HepG2 (cell line): Measurements from ENCODE around the gene TRIO. TPM values are rescaled to one million over a fixed set of nuclear protein-coding genes. Genes with fewer than 3 reads are reported as not detected.

ENCODE experiments used
- ATAC-seq: fragments of 200-7000 bp; cut with Tn5 transposase; 3 replicates; pipeline ENCODE4 v1.9.1; 2020; ENCODE audit warnings: mild to moderate bottlenecking, moderate library complexity
- BruUV-seq: library from RNA; stranded (reverse); fragments of 400-500 nt; replicated peaks from 2 replicates; lab custom pipeline; 2021; lab: Mats Ljungman, UMichigan
- CTCF ChIA-PET: fragments of 300-600 bp; formaldehyde crosslinking; extraction: SDS; loops from one replicate; lab custom pipeline; 2021; ENCODE audit warnings: low total read pairs, inconsistent platforms, low intra/inter-chr PET ratio; lab: Yijun Ruan, JAX
- POLR2A ChIA-PET: fragments of 350-600 bp; sonication (Branson Sonifier 250); formaldehyde crosslinking; loops from one replicate; lab custom pipeline; 2020; ENCODE audit warnings: antibody characterized with exemption, inconsistent platforms; lab: Yijun Ruan, JAX
- DNase-seq: peaks from one replicate; pipeline ENCODE4 v3.0.0-alpha.2; 2015; ENCODE audit warnings: low spot score
- FAIRE-seq: peaks from 3 replicates; lab custom pipeline; 2011; peaks lifted over from hg19 to GRCh38; lab: Jason Lieb, UNC
- H2AFZ ChIP-seq: one replicate; pipeline ENCODE4 v1.6.1; 2011; ENCODE audit warnings: low read length, inconsistent platforms
- H3K27ac ChIP-seq: fragments of 300-600 bp; 3 replicates; pipeline ENCODE4 v1.8.0; 2011; ENCODE audit warnings: mixed run types, mild to moderate bottlenecking, mixed read lengths, low read length, inconsistent platforms; ENCODE audit not compliant: insufficient read depth; ENCODE audit errors: extremely low read length
- H3K27me3 ChIP-seq, 2 experiments: fragments of 200-600 bp in 1 of 2; 2 replicates in 1 of 2; 3 replicates in 1 of 2; pipeline versions ENCODE4 v1.6.0 to v1.8.0; 2011; ENCODE audit warnings: low read length in 2 of 2, mild to moderate bottlenecking in 2 of 2, moderate library complexity in 2 of 2, inconsistent platforms in 1 of 2; ENCODE audit not compliant: insufficient read depth in 2 of 2, control insufficient read depth in 1 of 2
- H3K36me3 ChIP-seq, 2 experiments: fragments of 200-600 bp in 1 of 2; replicated peaks in 1 of 2; 2 replicates in 1 of 2; 3 replicates in 1 of 2; pipeline versions ENCODE4 v1.5.1 to v1.8.0; 2011; ENCODE audit warnings: low read length in 2 of 2, inconsistent platforms in 1 of 2; ENCODE audit not compliant: insufficient read depth in 2 of 2, control insufficient read depth in 1 of 2
- H3K4me1 ChIP-seq: 2 replicates; pipeline ENCODE4 v1.5.1; 2012; ENCODE audit warnings: low read length, inconsistent platforms; ENCODE audit not compliant: insufficient read depth
- H3K4me2 ChIP-seq: 2 replicates; pipeline ENCODE4 v1.6.0; 2011; ENCODE audit warnings: low read depth, low read length, inconsistent platforms
- H3K4me3 ChIP-seq, 3 experiments: fragments of 200-600 bp in 1 of 3; sonication (generic), shearing (Covaris generic) in 1 of 3; replicated peaks in 1 of 3; 2 replicates each; pipeline ENCODE4 v1.5.1; 2011 to 2016; ENCODE audit warnings: low read length in 3 of 3, inconsistent platforms in 2 of 3, low read depth in 2 of 3, mild to moderate bottlenecking in 2 of 3, control low read depth in 1 of 3, mixed read lengths in 1 of 3; ENCODE audit not compliant: insufficient read depth in 1 of 3
- H3K79me2 ChIP-seq: one replicate; pipeline ENCODE4 v1.6.1; 2011; ENCODE audit warnings: low read length, inconsistent platforms; ENCODE audit not compliant: insufficient read depth
- H3K9ac ChIP-seq: 2 replicates; pipeline ENCODE4 v1.6.0; 2011; ENCODE audit warnings: mild to moderate bottlenecking, low read depth, low read length, inconsistent platforms; ENCODE audit not compliant: insufficient read depth
- H3K9me3 ChIP-seq: 2 replicates; pipeline ENCODE4 v1.5.1; 2012; ENCODE audit warnings: mild to moderate bottlenecking, low read length
- H4K20me1 ChIP-seq: 2 replicates; pipeline ENCODE4 v1.6.0; 2011; ENCODE audit warnings: inconsistent platforms, mild to moderate bottlenecking, low read length, moderate library complexity; ENCODE audit not compliant: insufficient read depth
- AKNA ChIP-seq: sonication (generic); formaldehyde crosslinking; IDR thresholded peaks from 2 replicates; pipeline ENCODE4 v1.4.0; 2020; ENCODE audit warnings: missing genetic modification reagents, borderline replicate concordance
- FOSL2 ChIP-seq: sonication (generic); formaldehyde crosslinking; IDR thresholded peaks from 2 replicates; pipeline ENCODE4 v1.4.0; 2020; ENCODE audit warnings: missing genetic modification reagents
- KDM1A ChIP-seq: IDR thresholded peaks from 2 replicates; pipeline ENCODE4 v1.6.1; 2016; ENCODE audit warnings: missing compliant biosample characterization
- MAF1 ChIP-seq: sonication (generic); formaldehyde crosslinking; IDR thresholded peaks from 2 replicates; pipeline ENCODE4 v1.5.0; 2020; ENCODE audit warnings: missing genetic modification reagents, borderline replicate concordance
- MTA3 ChIP-seq: sonication (generic); formaldehyde crosslinking; IDR thresholded peaks from 2 replicates; pipeline ENCODE4 v1.4.0; 2020; ENCODE audit warnings: missing genetic modification reagents
- MXD4 ChIP-seq: IDR thresholded peaks from 2 replicates; pipeline ENCODE4 v1.6.1; 2016; ENCODE audit warnings: mild to moderate bottlenecking, missing biosample characterization, missing genetic modification reagents
- NFE2 ChIP-seq: sonication (generic); formaldehyde crosslinking; IDR thresholded peaks from 2 replicates; pipeline ENCODE4 v1.4.0; 2020; ENCODE audit warnings: missing genetic modification reagents
- PAWR ChIP-seq: sonication (generic); formaldehyde crosslinking; IDR thresholded peaks from 2 replicates; pipeline ENCODE4 v1.4.0; 2020; ENCODE audit warnings: missing genetic modification reagents, mild to moderate bottlenecking, borderline replicate concordance
- RFX1 ChIP-seq: fragments of 450-650 bp; IDR thresholded peaks from 2 replicates; pipeline ENCODE4 v1.6.1; 2017
- RNF2 ChIP-seq: fragments of 450-650 bp; conservative IDR thresholded peaks from 2 replicates; pipeline ENCODE4 v1.6.1; 2016; ENCODE audit warnings: low read depth
- SP140L ChIP-seq: sonication (generic); formaldehyde crosslinking; IDR thresholded peaks from 2 replicates; pipeline ENCODE4 v1.4.0; 2020; ENCODE audit warnings: missing genetic modification reagents, borderline replicate concordance
- SUZ12 ChIP-seq: fragments of 150-350 bp; IDR thresholded peaks from 2 replicates; pipeline ENCODE4 v1.6.1; 2014; ENCODE audit warnings: low read depth, low read length
- ZFY ChIP-seq: sonication (generic); formaldehyde crosslinking; IDR thresholded peaks from 2 replicates; pipeline ENCODE4 v1.4.0; 2020; ENCODE audit warnings: missing genetic modification reagents
- ZNF260 ChIP-seq: sonication (generic); formaldehyde crosslinking; IDR thresholded peaks from 2 replicates; pipeline ENCODE4 v1.4.0; 2020; ENCODE audit warnings: missing genetic modification reagents, low read depth, mild to moderate bottlenecking, borderline replicate concordance
- ZNF382 ChIP-seq: sonication (generic); formaldehyde crosslinking; IDR thresholded peaks from 2 replicates; pipeline ENCODE4 v1.5.0; 2020; ENCODE audit warnings: missing genetic modification reagents, mild to moderate bottlenecking, borderline replicate concordance
- ZNF530 ChIP-seq: sonication (generic); formaldehyde crosslinking; IDR thresholded peaks from 2 replicates; pipeline ENCODE4 v1.5.0; 2020; ENCODE audit warnings: low read depth, mild to moderate bottlenecking, missing genetic modification reagents
- ZNF619 ChIP-seq: sonication (generic); formaldehyde crosslinking; IDR thresholded peaks from 2 replicates; pipeline ENCODE4 v1.4.0; 2020; ENCODE audit warnings: mild to moderate bottlenecking, missing genetic modification reagents
- ZNF720 ChIP-seq: sonication (generic); formaldehyde crosslinking; IDR thresholded peaks from 2 replicates; pipeline ENCODE4 v1.4.0; 2020; ENCODE audit warnings: missing genetic modification reagents
- ZSCAN25 ChIP-seq: sonication (generic); formaldehyde crosslinking; IDR thresholded peaks from 2 replicates; pipeline ENCODE4 v1.8.0; 2022; ENCODE audit warnings: mild to moderate bottlenecking, missing genetic modification reagents
- WGBS: methylation state at CpG from one replicate; pipeline ENCODE4 v1.1.6; 2017; ENCODE audit warnings: low lambda C conversion rate; 5-methylcytosine and 5-hydroxymethylcytosine counted together
- in situ Hi-C: cut with HindIII; loops from 2 replicates; pipeline ENCODE4 v1.10.0; 2017; ENCODE audit warnings: low pct_unique_long_range_greater_than_20kb; ENCODE audit not compliant: extremely low pct_ligation_motif_present
- intact Hi-C: fragments of 100-400 bp; cut with micrococcal nuclease; formaldehyde crosslinking; loops from one replicate; pipeline ENCODE4 v1.10.0; 2022; ENCODE audit not compliant: unreplicated experiment
- polyA plus RNA-seq, 8 experiments: library from polyadenylated mRNA; depleted of rRNA in 3 of 8; stranded (reverse) in 7 of 8; unstranded in 1 of 8; fragments of >200 nt; fragmentation: Illumina TruSeq in 4 of 8; extraction: Trizol in 4 of 8; gene quantifications; 2 replicates each; pipeline versions ENCODE4 v1.2.1 to v1.2.3, GENCODE V29; 2011 to 2016; ENCODE audit warnings: low read depth in 4 of 8, missing spikeins in 1 of 8, mixed read lengths in 1 of 8; ENCODE audit not compliant: insufficient read depth in 1 of 8
- total RNA-seq, 5 experiments: library from RNA; depleted of rRNA; stranded (reverse); fragments of >200 nt; fragmentation: Illumina TruSeq; extraction: Trizol; gene quantifications; 2 replicates each; pipeline ENCODE4 v1.2.3, GENCODE V29; 2016; ENCODE audit warnings: low read depth in 1 of 5
- TF ChIP-seq, protein P1 (sequence below): sonication (generic); formaldehyde crosslinking; IDR thresholded peaks from 2 replicates; pipeline ENCODE4 v1.5.1; 2020; ENCODE audit warnings: mild to moderate bottlenecking, moderate library complexity, missing genetic modification reagents

The TRIO gene
- total and polyA plus RNA-seq, 2 of the 13 experiments (the other 11 are each of a cell fraction or from before 2014, with no cell fraction given) = 45.2 to 45.9 TPM

DNA sequence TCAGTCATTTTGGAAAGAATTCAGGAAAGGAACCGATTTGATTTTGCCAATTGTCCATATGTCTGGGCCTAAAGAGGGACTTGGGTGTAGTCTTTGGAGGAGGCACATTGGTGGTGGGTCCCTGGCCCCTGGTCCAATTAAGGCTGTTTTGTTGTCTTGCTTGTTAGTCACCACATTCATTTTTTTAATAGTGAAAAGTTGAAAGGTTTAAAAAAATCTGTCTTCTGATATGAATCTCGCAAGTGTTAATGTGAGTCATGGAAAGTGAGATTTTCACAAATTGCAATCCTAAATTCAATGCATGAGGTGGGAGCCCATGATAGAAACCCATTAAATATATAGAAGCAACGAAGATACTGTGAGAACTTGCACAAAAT is 272.5 kb downstream of the TRIO start (continued):
- TF ChIP-seq, protein P1, sequence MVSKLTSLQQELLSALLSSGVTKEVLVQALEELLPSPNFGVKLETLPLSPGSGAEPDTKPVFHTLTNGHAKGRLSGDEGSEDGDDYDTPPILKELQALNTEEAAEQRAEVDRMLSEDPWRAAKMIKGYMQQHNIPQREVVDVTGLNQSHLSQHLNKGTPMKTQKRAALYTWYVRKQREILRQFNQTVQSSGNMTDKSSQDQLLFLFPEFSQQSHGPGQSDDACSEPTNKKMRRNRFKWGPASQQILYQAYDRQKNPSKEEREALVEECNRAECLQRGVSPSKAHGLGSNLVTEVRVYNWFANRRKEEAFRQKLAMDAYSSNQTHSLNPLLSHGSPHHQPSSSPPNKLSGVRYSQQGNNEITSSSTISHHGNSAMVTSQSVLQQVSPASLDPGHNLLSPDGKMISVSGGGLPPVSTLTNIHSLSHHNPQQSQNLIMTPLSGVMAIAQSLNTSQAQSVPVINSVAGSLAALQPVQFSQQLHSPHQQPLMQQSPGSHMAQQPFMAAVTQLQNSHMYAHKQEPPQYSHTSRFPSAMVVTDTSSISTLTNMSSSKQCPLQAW = no peak
- TF ChIP-seq AKNA (CRISPR knock-in tag) = no peak
- TF ChIP-seq NFE2 = no peak
- no peak for TF ChIP-seq ZNF530 (CRISPR knock-in tag)

GRCh38 chr5:14416621-14417275 is 273.6 kb downstream of the TRIO start:
- H3K4me1 ChIP-seq = no peaks in the 10 kb centered on the region
- no peak for DNase-seq
- no peak overlapping the region for H3K4me3 ChIP-seq
- H3K9me3 ChIP-seq = no peaks in the 10 kb centered on the region
- no peak for ATAC-seq
- H2AFZ ChIP-seq = no peak overlapping the region
- peaks cover 27 to 68% of the 10 kb centered on the region in 2 experiments; a peak in 4 of 5 replicates for H3K36me3 ChIP-seq
- intact Hi-C loops = no loop called here
- in situ Hi-C loops = no loop called here
- no peak overlapping the region for H3K9ac ChIP-seq
- H3K79me2 ChIP-seq = no peaks in the 10 kb centered on the region
- H3K4me2 ChIP-seq = no peak overlapping the region
- H3K27ac ChIP-seq = no peak overlapping the region
- ChIA-PET POLR2A (no interaction called here), CTCF (no interaction called here)
- no peak for FAIRE-seq
- no peaks in the 10 kb centered on the region for H3K27me3 ChIP-seq
- no TSS peak for BruUV-seq
- no peaks in the 10 kb centered on the region for H4K20me1 ChIP-seq
- 96% methylated on average over 6 of the region's 12 CpGs for WGBS
- TF ChIP-seq ZNF382 (CRISPR knock-in tag) = no peak
- TF ChIP-seq ZFY = no peak
- TF ChIP-seq FOSL2 = no peak
- no peak for TF ChIP-seq MAF1 (CRISPR knock-in tag)
- no peak for TF ChIP-seq RNF2
- TF ChIP-seq NFE2 = no peak
- TF ChIP-seq PAWR (CRISPR knock-in tag) = no peak
- TF ChIP-seq MXD4 (CRISPR knock-in tag) = no peak
- TF ChIP-seq ZNF720 (CRISPR knock-in tag) = no peak
- no peak for TF ChIP-seq ZNF260 (CRISPR knock-in tag)
- no peak for TF ChIP-seq KDM1A
- TF ChIP-seq ZNF619 (CRISPR knock-in tag) = no peak
- no peak for TF ChIP-seq ZSCAN25 (CRISPR knock-in tag)
- no peak for TF ChIP-seq SP140L (CRISPR knock-in tag)
- no peak for TF ChIP-seq MTA3 (CRISPR knock-in tag)
- TF ChIP-seq RFX1 = no peak
- TF ChIP-seq SUZ12 = no peak
